HG03196 (cell line): Measurements from ENCODE around the gene CTSC.

Experiments used
- ATAC-seq: cut with Tn5 transposase; IDR thresholded peaks from one replicate; pipeline ENCODE4 v1.9.1; 2021; ENCODE audit not compliant: unreplicated experiment

CTSC gene

DNA sequence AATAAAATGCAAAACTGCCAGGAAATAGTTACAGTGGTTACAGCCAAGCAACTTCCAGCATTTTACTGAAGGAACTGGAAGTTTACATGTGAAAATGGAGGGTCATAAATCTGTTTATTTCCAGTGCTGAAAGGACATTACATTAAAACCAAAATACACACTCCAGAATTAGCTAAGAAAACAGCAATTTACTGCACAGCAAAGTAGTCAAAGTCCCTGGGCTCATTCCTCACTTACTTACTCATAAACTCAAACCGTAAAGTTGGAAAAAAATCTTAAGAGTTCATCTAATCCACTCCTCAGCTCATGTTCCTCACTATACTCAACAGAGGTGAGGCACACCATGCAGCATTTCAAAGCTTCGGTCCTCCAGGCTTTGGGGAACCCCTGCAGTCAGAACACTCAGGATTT, 17.4 kb downstream of the CTSC start:
- no peak for ATAC-seq

DNA sequence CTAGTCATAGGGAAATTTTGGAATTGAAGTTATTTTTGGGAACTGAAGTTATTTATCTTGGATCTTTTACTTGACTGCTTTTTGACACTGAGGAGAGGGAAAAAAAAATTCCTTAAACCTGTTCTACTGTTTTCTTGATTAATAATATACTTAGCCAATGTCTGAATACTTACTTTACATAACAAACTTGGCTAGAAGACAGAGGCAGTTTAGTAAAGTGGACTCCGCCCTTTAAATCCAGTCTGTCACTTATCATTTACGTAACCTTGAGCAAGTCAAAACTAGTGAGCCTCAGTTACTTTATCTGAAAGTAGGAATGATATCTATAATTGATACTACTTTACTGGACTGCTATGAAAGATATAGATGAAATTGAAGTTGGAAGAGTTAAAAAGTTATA, 19.5 kb downstream of the CTSC start:
- no peak for ATAC-seq

GRCh38 chr11:88317536-88317935, 20.0 kb downstream of the CTSC start:
- no peak for ATAC-seq

GRCh38 chr11:88315981-88316441, 21.5 kb downstream of the CTSC start:
- no peak for ATAC-seq

- no peak for ATAC-seq
These were observed 22.5 kb downstream of the CTSC start for GRCh38 chr11:88315015-88315414.

GRCh38 chr11:88313441-88313840, 24.1 kb downstream of the CTSC start:
- ATAC-seq = no peak

DNA sequence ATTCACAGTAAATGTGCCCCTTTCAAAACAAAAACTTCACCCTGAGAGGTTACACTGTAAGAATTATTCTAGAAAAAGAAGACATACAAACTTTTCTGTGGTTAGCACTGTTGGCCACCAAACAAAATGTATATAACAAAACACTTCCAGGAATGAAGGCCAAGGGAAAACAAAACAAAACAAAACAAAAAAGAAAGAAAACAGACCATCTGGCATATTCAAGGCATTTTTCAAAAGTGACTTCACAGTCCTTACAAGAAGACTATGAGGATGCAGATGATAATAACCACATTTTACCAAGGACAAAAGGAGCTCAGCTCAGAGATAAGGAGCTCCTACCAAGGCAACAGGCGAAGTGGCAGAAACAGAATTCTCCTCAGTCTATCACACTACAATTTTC, 24.9 kb downstream of the CTSC start:
- ATAC-seq = no peak

DNA sequence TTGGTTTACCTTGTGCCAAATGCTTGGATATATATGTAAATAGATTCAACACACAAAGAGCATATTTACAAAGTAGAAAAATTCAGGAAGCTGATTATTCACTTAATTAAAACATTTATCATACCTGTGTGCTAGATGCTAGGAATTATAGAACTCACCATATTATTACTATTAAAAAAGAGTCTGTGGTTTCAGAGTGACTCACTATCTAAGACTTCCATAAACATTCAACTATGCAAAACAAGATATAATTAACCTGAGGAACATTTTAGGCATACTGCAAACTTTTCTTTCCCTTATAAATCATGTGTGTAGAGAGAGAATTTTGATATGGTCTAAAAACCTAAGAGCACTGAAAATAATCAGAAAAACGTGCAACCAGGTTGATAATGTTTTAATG, 27.3 kb downstream of the CTSC start:
- ATAC-seq = no peak

GRCh38 chr11:88308576-88308975, 29.0 kb downstream of the CTSC start:
- ATAC-seq = no peak

GRCh38 chr11:88307749-88308425, 29.6 kb downstream of the CTSC start:
- ATAC-seq = no peak

GRCh38 chr11:88306785-88307184, 30.8 kb downstream of the CTSC start:
- no peak for ATAC-seq

DNA sequence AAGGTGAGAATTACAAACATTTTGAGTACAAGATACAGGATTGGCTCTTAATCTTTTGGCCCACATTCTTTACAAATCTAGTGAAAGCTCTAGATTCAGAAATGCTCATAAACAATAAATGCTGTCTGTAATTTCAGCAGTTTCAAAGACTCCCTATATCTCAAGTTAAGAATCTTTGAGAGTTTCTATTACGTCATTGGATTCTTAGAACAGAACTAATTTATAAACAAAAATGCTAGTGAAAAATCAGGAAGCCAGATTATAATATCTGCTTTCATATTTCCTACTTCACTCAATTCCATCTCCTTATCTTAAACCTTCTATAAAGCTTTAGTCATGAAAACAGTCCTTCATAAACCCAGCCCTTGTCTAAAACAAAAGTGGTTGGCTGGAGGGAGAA, 32.1 kb downstream of the CTSC start:
- no peak for ATAC-seq

- no peak for ATAC-seq
These were observed 33.2 kb downstream of the CTSC start for GRCh38 chr11:88304352-88304751.

DNA sequence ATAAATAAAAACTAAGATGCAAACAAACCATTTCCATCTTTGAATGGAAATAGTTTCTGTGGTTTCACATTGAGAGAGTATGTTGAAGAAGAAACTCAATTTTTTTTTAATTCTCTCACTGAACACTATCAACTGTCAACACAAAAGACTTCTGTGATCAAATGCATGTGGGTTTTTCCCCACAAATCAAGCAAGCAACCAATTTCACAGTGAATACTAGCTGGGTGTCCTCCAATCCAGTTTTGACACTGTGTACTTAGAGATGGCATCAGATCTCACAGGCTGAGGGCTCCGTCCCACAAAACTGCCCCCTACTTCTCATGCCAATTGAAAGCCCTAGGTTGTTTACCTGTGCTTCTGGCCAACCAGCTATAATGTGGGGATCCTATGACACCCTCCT, 34.5 kb downstream of the CTSC start:
- no peak for ATAC-seq

- peak; percentile 36 for ATAC-seq
These were observed 35.9 kb downstream of the CTSC start for GRCh38 chr11:88301488-88302140.

- ATAC-seq = peak; percentile 66
These were observed 36.5 kb downstream of the CTSC start for GRCh38 chr11:88300888-88301487.

GRCh38 chr11:88297863-88298262, 39.7 kb downstream of the CTSC start:
- ATAC-seq = no peak

GRCh38 chr11:88297421-88297820, 40.1 kb downstream of the CTSC start:
- ATAC-seq = no peak

DNA sequence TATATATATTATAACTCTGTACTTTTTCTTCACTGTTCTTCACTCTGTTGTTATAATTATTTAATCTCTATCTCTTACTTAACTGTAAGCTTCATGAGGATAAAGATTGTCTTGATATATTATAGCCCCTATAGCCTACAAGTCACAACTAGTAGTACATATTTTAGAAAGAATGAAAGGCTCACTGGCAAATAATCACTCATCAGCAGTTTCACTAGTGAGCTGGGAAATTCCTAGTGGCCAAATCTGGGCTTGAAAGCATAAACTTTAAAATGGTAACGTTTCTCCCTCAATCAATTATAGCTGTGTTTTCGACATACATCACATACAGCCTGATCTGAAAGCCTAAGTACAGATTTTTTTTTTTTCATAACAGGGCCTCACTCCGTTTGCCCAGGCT, 42.5 kb downstream of the CTSC start:
- ATAC-seq = no peak

DNA sequence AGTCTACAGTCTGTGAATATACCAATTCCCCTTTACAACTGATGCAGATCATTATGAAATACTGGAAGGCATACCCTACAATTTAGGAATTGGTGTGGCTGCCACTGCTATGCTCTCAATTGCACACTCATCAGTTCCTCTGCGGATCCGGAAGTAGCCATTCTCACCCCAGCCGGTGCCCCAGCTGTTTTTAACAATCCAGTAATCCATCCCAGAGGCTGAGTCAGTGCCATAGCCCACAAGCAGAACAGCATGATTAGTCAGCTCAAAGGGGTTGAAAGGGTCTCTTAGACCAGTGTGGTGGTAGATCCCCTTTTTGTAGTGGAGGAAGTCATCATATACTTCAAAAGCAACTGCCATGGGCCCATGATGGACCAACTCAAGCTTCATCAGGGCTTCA, 43.6 kb downstream of the CTSC start:
- no peak for ATAC-seq

DNA sequence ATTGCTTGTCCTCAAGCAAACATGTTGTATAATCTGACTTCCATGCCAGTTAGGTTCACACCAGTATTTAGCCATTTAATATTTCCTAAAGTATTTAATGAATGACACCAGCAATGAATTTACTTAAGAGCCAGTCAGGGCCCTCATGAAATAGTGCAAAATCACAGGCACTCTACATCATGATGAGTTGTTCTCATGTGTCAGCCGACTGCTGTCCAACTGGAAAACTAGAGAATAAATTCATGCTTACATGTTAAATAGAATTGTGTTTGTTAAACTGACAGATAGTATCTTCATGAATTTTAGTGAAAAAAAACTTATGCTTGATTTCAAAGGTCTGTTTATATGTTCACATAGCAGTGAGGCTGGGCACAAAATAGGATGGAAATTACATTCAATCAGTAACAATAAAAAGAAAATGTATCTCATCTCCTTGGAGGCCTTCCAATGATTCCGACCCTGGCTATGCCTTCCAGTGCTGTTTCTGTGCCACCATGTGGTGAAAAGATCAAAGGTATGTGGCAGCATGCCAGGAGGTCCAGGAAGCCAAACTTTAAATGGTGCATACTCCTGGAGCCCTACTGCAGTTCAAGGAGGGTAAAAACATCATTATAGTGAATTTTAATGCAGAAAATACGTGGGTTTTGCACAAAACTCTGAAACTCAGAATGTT, 45.2 kb downstream of the CTSC start:
- ATAC-seq = no peak

DNA sequence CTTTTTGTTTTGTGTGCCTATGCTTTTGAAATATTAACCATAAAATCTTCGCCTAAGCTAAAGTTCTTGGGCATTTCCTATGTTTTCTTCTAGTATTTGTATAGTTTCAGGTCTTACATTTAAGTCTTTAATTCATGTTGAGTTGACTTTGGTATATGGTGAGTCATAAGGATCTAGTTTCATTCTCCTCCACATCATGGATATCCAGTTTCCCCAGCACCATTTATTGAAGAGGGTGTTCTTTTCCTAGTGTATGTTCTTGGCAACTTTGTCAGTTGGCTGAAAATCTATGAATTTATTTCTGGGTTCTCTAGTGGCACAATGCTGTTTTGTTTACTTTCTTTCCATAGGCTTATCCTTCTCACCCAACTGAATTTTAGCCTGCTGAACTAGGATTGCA, 49.0 kb downstream of the CTSC start:
- ATAC-seq = no peak
